ENCODE results near the gene CCDC17. TPM values are rescaled to one million over a fixed set of nuclear protein-coding genes. Genes with fewer than 3 reads are reported as not detected.

CCDC17 gene
- total and polyA plus RNA-seq, 2 of the 8 experiments (the other 6 are each of a cell fraction or from before 2014, with no cell fraction given): 0.95 to 2.0 TPM

DNA sequence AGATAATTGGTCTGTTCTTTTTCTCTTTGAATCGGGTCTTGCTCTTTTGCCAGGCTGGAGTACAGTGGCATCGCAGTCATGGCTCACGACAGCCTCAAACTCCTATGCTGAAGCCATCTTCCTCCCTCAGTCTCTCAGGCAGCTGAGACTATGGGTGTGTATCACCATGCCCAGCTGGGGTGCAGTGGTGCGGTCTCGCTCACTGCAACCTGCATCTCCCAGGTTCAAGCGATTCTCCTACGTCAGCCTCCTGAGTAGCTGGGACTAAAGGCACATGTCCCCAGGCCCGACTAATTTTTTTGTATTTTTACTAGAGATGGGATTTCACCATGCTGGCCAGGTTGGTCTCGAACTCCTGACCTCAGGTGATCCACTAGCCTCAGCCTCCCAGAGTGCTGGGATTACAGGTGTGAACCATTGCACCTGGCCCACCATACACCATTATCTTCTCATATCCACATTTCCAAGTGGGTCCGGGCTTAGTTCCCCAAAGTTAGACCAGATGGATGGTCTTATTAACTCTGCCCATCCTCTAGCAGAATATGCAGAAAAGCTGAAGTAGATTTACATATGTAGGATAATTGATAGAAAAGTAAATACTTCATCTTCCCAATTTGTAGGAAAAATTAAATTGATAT lies 13.1 kb downstream of the CCDC17 start:
- H3K23me2 ChIP-seq (ENCODE audit: low read depth, low read length): no peaks in the 10 kb centered on the region
- FAIRE-seq: no peak
- H3K79me2 ChIP-seq (ENCODE audit: control insufficient read depth in 1 of 2, insufficient read depth in 2 of 2, low read length in 2 of 2): peaks cover 0 to 57% of the 10 kb centered on the region in 2 experiments; a peak in 3 of 4 replicates
- H2BK120ac ChIP-seq (replicated peaks; ENCODE audit: low read depth, low read length): no peak overlapping the region
- H4K8ac ChIP-seq (ENCODE audit: extremely low read depth, insufficient read depth, low read length): no peak overlapping the region
- H4K20me1 ChIP-seq (replicated peaks in 1 of 2; ENCODE audit: control insufficient read depth in 1 of 2, insufficient read depth in 2 of 2, low read length in 2 of 2): peaks cover 13 to 23% of the 10 kb centered on the region in 2 experiments
- no peak overlapping the region for H3K4me2 ChIP-seq (ENCODE audit: insufficient read depth in 1 of 2, low read depth in 2 of 2, low read length in 2 of 2)
- H3K4me3 ChIP-seq (ENCODE audit: extremely low read depth in 1 of 4, insufficient read depth in 2 of 4, low read depth in 3 of 4, low read length in 4 of 4): no peak overlapping the region
- no peak overlapping the region for H3K14ac ChIP-seq (ENCODE audit: insufficient read length)
- ChIA-PET CTCF (ENCODE audit: partially characterized antibody) (no interaction called here), POLR2A (ENCODE audit: partially characterized antibody) (interaction anchor here (0.6 to 5.8 kb wide), 8 partner anchors 11 to 271 kb away, joined by 3 to 42 read pairs (median 4); partner anchors contain the start of genes CCDC17, MUTYH and TOE1)
- no peak for DNase-seq (ENCODE audit: low read depth in 1 of 2, low spot score in 2 of 2)
- H3K9ac ChIP-seq (replicated peaks in 1 of 4; ENCODE audit: extremely low read depth in 1 of 4, low read depth in 3 of 4, low read length in 3 of 4): no peak overlapping the region
- no peak overlapping the region for H3K4ac ChIP-seq (replicated peaks; ENCODE audit: insufficient read length, low read depth, low read length)
- no peak overlapping the region for H2BK5ac ChIP-seq (ENCODE audit: low read depth, low read length)
- no peak overlapping the region for H3K18ac ChIP-seq (ENCODE audit: extremely low read depth, low read length)
- H3K4me1 ChIP-seq (replicated peaks in 1 of 4; ENCODE audit: control insufficient read depth in 3 of 4, insufficient read depth in 4 of 4, low read length in 3 of 4): no peaks in the 10 kb centered on the region
- H2AK5ac ChIP-seq (ENCODE audit: low read depth, low read length): no peak overlapping the region
- no peaks in the 10 kb centered on the region for H3K27me3 ChIP-seq (replicated peaks in 1 of 4; ENCODE audit: control insufficient read depth in 3 of 4, extremely low read depth in 1 of 4, insufficient read depth in 3 of 4, low read length in 3 of 4)
- H3K79me1 ChIP-seq (ENCODE audit: low read depth, low read length): no peaks in the 10 kb centered on the region
- no peak overlapping the region for H3K23ac ChIP-seq (ENCODE audit: insufficient read length)
- no peak overlapping the region for H2BK20ac ChIP-seq (ENCODE audit: low read length)
- no peak overlapping the region for H3K56ac ChIP-seq (replicated peaks; ENCODE audit: insufficient read length, low read depth, low read length)
- TF ChIP-seq POLR2AphosphoS5 (IDR thresholded peaks at IDR 0.05; ENCODE audit: low read depth, low read length): peak; percentile 83
- TF ChIP-seq KDM1A (IDR thresholded peaks at IDR 0.05; ENCODE audit: borderline replicate concordance, low read length): no peak
- peak; percentile 7 to 48 for TF ChIP-seq POLR2A (IDR thresholded peaks at IDR 0.05; ENCODE audit: control extremely low read depth in 1 of 2, low read depth in 2 of 2, low read length in 2 of 2)
- no peaks in the 10 kb centered on the region for H3K9me3 ChIP-seq (ENCODE audit: insufficient read depth in 2 of 2, low read depth in 1 of 2, low read length in 1 of 2)
- H3K36me3 ChIP-seq (ENCODE audit: control insufficient read depth in 2 of 4, insufficient read depth in 4 of 4, low read length in 3 of 4): peaks cover 26 to 89% (median 78%) of the 10 kb centered on the region in 4 experiments
- no peak overlapping the region for H4K91ac ChIP-seq (replicated peaks; ENCODE audit: insufficient read length, low read length)
- no peak overlapping the region for H2AFZ ChIP-seq (ENCODE audit: low read length)
- WGBS, 2 experiments (ENCODE audit: extremely low coverage in 1 of 2, insufficient coverage in 1 of 2, insufficient read length in 1 of 2, insufficient replicate concordance in 2 of 2, low coverage in 1 of 2, low lambda C conversion rate in 2 of 2, missing lambda C conversion rate in 1 of 2): 97% methylated on average over 10 of the region's 10 CpGs; no CpG with 5 or more reads in 1 of the 2 experiments
- no peak overlapping the region for H4K5ac ChIP-seq (ENCODE audit: insufficient read length, low read depth, low read length)
- H3K27ac ChIP-seq (ENCODE audit: low read depth, low read length): no peak overlapping the region
- H2BK15ac ChIP-seq (ENCODE audit: low read length): no peak overlapping the region
- H2BK12ac ChIP-seq (ENCODE audit: low read depth, low read length): no peak overlapping the region
